Stimulated activated naive CD4-positive, alpha-beta T cell (primary cell): ENCODE measurements around the gene KRT13.

Source experiments
- DNase-seq, 6 experiments: peaks; one replicate each; lab custom pipeline; 2025; lab: John Stamatoyannopoulos, UW

KRT13 gene

GRCh38 chr17:41519501-41520224, 14.3 kb upstream of the KRT13 start:
- no peak for DNase-seq

GRCh38 chr17:41518789-41519449, 13.5 kb upstream of the KRT13 start, which contains the start of gene KRT15:
KRT15 (minus strand) TSS chr17:41518890; CDS start chr17:41518827, 63 bp downstream.
- DNase-seq = no peak

GRCh38 chr17:41518031-41518430, 12.6 kb upstream of the KRT13 start:
- DNase-seq = no peak

GRCh38 chr17:41516830-41517283, 11.4 kb upstream of the KRT13 start:
- DNase-seq = no peak

- DNase-seq = no peak
Measured at GRCh38 chr17:41516147-41516829, 10.9 kb upstream of the KRT13 start.

GRCh38 chr17:41513168-41513547, 7.7 kb upstream of the KRT13 start:
- no peak for DNase-seq

GRCh38 chr17:41512546-41513167, 7.2 kb upstream of the KRT13 start:
- DNase-seq = no peak

- no peak for DNase-seq
Measured at GRCh38 chr17:41511716-41512115, 6.3 kb upstream of the KRT13 start.

- no peak for DNase-seq
Measured at GRCh38 chr17:41511116-41511515, 5.7 kb upstream of the KRT13 start.

- DNase-seq = no peak
Measured at GRCh38 chr17:41510251-41511065, 5.0 kb upstream of the KRT13 start.

GRCh38 chr17:41507315-41507880, 2.0 kb upstream of the KRT13 start:
- no peak for DNase-seq

- no peak for DNase-seq
Measured at GRCh38 chr17:41505809-41506767, 676 bp upstream of the KRT13 start.

GRCh38 chr17:41504246-41504977, 1.0 kb downstream of the KRT13 start:
- DNase-seq = no peak

GRCh38 chr17:41503202-41503601, 2.2 kb downstream of the KRT13 start:
- DNase-seq = no peak

GRCh38 chr17:41500131-41500911, 5.1 kb downstream of the KRT13 start:
- DNase-seq = no peak

GRCh38 chr17:41499714-41500113, 5.7 kb downstream of the KRT13 start:
- DNase-seq = no peak

GRCh38 chr17:41498276-41498675, 7.1 kb downstream of the KRT13 start:
- DNase-seq = no peak

GRCh38 chr17:41496803-41497484, 8.5 kb downstream of the KRT13 start:
- peak; percentile 4 to 39 (median 19) for DNase-seq
